A375 (cell line): Measurements from ENCODE around the gene OAS2. TPM values are rescaled to one million over a fixed set of nuclear protein-coding genes. Genes with fewer than 3 reads are reported as not detected.

Experiments used
- total RNA-seq: library from RNA; depleted of rRNA; stranded (reverse); fragments of >200 nt; shearing (Covaris generic); gene quantifications from 2 replicates; pipeline ENCODE4 v1.2.3, GENCODE V29; 2014; rRNA removed

Gene OAS2
- total RNA-seq = 1.9 and 2.4 TPM in 2 replicates

DNA sequence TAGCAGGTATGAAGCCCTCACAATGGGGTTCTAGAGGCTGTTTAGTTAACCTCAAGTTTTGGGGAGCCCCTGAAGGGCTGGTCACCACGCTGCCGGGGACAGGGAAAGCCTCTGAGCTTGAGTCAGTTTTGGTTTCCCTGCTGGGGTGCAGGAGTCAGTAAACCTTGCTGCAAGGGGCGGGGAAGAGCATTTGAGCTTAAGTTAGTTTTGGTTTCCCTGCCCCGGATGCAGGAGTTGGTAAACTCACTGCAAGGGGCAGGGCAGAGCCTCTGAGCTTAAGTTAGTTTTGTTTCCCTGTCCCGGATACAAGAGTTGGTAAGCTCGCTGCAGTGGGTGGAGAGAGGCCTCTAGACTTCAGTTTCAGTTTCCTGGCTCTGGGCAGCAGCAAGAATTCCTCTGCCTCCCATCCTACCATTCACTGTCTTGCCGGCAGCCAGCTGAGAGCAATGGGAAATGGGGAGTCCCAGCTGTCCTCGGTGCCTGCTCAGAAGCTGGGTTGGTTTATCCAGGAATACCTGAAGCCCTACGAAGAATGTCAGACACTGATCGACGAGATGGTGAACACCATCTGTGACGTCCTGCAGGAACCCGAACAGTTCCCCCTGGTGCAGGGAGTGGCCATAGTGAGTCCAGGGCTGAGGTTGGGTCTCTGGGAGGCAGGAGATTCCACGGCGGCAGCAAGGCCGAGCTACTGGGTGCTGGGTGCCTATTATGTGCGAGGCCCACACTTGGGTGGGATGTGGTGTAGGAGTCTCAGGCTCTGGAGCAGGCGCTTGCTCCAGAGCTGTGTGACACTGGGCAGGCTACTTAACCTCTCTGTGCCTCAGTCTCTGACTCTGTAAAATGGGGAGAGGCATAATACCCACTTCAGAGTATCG lies at the start of gene OAS2:
Gene OAS2 (plus strand): TSS at position 357 of the 878 bp plus-strand sequence. CDS start 90 bp downstream, at position 447.

GRCh38 chr12:112937741-112938719 lies 40.3 kb upstream of the OAS2 start, which contains the start of gene OAS3:
Gene OAS3, plus strand, starts transcription at chr12:112938474. Its CDS starts 57 bp downstream, at chr12:112938531.

DNA sequence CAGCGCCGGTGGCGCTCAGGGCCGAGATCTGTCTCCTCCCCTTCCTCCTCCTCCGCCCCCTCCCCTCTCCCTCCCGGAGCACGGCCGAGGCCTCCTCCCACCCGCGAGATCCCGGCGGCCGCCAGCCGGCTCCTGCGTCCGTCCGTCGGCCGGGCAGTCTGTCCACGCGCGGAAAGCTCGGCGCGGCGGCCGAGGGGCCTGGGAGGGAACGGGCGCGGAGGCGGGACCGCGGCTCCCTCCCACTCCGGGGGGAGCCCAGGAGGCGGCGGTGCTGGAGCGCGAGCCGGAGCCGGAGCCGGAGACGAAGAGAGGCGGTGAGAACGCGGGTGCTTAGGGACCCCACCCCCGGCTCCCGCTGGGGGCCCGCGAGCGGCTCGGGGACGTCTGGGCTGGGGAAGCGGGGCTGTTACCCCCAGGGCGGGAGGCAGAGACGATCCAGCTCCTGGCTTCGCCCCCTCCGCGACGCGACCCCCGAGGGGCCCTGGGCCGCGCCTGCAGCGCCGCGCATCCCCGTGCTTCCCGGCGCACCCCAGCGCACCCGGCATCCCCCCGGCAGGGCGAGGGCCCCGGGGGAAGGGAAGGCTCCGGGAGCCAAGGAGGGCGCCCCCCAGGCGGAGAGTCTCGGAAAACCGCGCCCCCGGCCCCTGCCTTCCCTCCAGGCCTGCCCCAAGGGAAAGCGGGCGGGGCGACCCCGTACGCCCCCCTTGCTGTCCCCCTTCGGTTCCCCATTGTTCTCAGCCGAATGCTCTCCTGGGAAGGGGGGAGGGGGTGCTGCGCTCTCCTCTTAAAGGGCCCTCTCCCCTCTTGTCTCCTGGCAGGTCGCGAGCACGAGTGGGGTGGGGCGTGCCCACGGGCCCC lies 78.5 kb downstream of the OAS2 start, which contains the start of gene DTX1:
Gene DTX1 (plus strand): TSS at position 100 of the 858 bp plus-strand sequence. CDS start 1,463 bp downstream, outside the sequence.

Other genes starting within 250 kb of the OAS2 start
- gene RPH3A, start 186.8 kb upstream of the OAS2 start, total RNA-seq = not detected in 2 replicates
- gene OAS1, start 71.6 kb upstream of the OAS2 start, total RNA-seq = 9.7 and 10.7 TPM in 2 replicates
- gene OAS3, start 40.0 kb upstream of the OAS2 start, total RNA-seq = 21.7 and 24.8 TPM in 2 replicates
- gene DTX1, start 78.2 kb downstream of the OAS2 start, total RNA-seq = 3.5 and 4.8 TPM in 2 replicates
- gene RASAL1, start 157.2 kb downstream of the OAS2 start, total RNA-seq = 0.50 and 1.2 TPM in 2 replicates
- 0.21 and 0.72 TPM in 2 replicates for gene CFAP73, start 171.2 kb downstream of the OAS2 start, total RNA-seq
- gene DDX54, start 207.0 kb downstream of the OAS2 start, total RNA-seq = 107 and 134 TPM in 2 replicates
- 26.8 and 29.2 TPM in 2 replicates for gene RITA1, start 207.2 kb downstream of the OAS2 start, total RNA-seq
- gene TPCN1, start 242.9 kb downstream of the OAS2 start, total RNA-seq = 12.7 and 15.4 TPM in 2 replicates